ENCODE results near the gene SLC22A31.
A peak's percentile ranks its signal among the peaks of the same experiment; 100 is the strongest.
"Not testable (repeated sequence)": the region's sequence is repeated elsewhere in the genome, so short reads cannot be mapped to it uniquely, and the experiment has no call there.

Gene SLC22A31

GRCh38 chr16:89200124-89200849, at the start of gene SLC22A31:
SLC22A31 (minus strand) TSS chr16:89200537; CDS start chr16:89200501, 36 bp downstream.
- no peak for DNase-seq

GRCh38 chr16:89248196-89248982, 48.1 kb upstream of the SLC22A31 start:
- DNase-seq = no peak

- DNase-seq = not testable (repeated sequence)
Measured at GRCh38 chr16:89247734-89248075, 47.4 kb upstream of the SLC22A31 start.

GRCh38 chr16:89246903-89247733, 46.8 kb upstream of the SLC22A31 start:
- DNase-seq = peak; percentile 96

- no peak for DNase-seq
Measured at GRCh38 chr16:89246383-89246902, 46.1 kb upstream of the SLC22A31 start.

- no peak for DNase-seq
Measured at GRCh38 chr16:89244754-89245153, 44.4 kb upstream of the SLC22A31 start.

GRCh38 chr16:89244264-89244663, 43.9 kb upstream of the SLC22A31 start:
- DNase-seq = not testable (repeated sequence)

GRCh38 chr16:89243664-89244063, 43.3 kb upstream of the SLC22A31 start:
- DNase-seq = no peak

- no peak for DNase-seq
Measured at GRCh38 chr16:89242795-89243200, 42.5 kb upstream of the SLC22A31 start.

- peak; percentile 76 for DNase-seq
Measured at GRCh38 chr16:89241187-89242007, 41.1 kb upstream of the SLC22A31 start.

- no peak for DNase-seq
Measured at GRCh38 chr16:89237733-89238132, 37.4 kb upstream of the SLC22A31 start.

GRCh38 chr16:89233678-89234490, 33.5 kb upstream of the SLC22A31 start:
- DNase-seq = no peak

- DNase-seq = no peak
Measured at GRCh38 chr16:89232107-89232506, 31.8 kb upstream of the SLC22A31 start.

GRCh38 chr16:89230255-89230654, 29.9 kb upstream of the SLC22A31 start:
- DNase-seq = no peak

GRCh38 chr16:89224665-89225064, 24.3 kb upstream of the SLC22A31 start:
- DNase-seq = no peak

GRCh38 chr16:89222931-89223330, 22.6 kb upstream of the SLC22A31 start:
- no peak for DNase-seq

GRCh38 chr16:89221604-89222003, 21.3 kb upstream of the SLC22A31 start:
- DNase-seq = no peak

GRCh38 chr16:89219365-89219764, 19.0 kb upstream of the SLC22A31 start:
- no peak for DNase-seq

- peak; percentile 75 for DNase-seq
Measured at GRCh38 chr16:89217388-89218191, 17.3 kb upstream of the SLC22A31 start, which contains the start of gene ZNF778. ZNF778 (plus strand) TSS chr16:89217703; CDS start chr16:89221128, 3,425 bp downstream.

GRCh38 chr16:89217138-89217387, 16.7 kb upstream of the SLC22A31 start:
- DNase-seq = no peak
